Mammary epithelial cell (primary cell): ENCODE measurements around the gene TMEM161B.

ENCODE experiments used
- EZH2 ChIP-seq: IDR thresholded peaks from 2 replicates; pipeline ENCODE4 v1.6.1; 2012; ENCODE audit warnings: low read length, inconsistent platforms, borderline replicate concordance
- TF ChIP-seq, protein P1 (sequence below), 2 donors: IDR thresholded peaks in 1 of 2; conservative IDR thresholded peaks in 1 of 2; 2 replicates each; pipeline ENCODE4 v1.5.1; 2011 to 2012; ENCODE audit warnings: inconsistent platforms in 2 of 2, low read length in 2 of 2, mild to moderate bottlenecking in 2 of 2, control low read depth in 1 of 2, low read depth in 1 of 2; ENCODE audit not compliant: insufficient read depth in 1 of 2; ENCODE audit errors: extremely low read depth in 1 of 2

DNA sequence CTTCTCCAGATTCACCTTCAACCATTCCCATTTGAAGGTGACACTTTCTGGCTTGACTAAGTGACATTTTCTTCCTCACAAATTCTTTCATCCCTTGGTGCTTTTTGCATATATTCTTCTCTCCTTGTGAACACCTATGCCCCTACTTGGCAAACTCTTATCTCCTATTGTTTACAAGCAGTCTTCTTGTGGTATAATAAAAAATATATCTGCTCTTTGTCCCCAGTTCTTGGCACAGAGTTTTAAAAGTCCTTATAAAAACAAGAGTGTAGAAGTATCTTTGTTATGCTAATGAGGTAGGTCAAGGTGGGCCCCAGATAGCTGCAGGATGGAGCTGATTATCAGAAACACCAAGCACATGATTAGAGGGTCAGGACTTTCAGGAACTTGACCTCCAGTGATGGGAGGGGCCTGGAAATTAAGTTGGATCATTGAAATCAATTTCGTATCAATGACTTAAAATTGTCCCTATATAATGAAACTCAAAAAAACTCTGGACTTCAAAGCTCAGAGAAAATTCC lies 38.0 kb downstream of the TMEM161B start:
- TF ChIP-seq, protein P1, sequence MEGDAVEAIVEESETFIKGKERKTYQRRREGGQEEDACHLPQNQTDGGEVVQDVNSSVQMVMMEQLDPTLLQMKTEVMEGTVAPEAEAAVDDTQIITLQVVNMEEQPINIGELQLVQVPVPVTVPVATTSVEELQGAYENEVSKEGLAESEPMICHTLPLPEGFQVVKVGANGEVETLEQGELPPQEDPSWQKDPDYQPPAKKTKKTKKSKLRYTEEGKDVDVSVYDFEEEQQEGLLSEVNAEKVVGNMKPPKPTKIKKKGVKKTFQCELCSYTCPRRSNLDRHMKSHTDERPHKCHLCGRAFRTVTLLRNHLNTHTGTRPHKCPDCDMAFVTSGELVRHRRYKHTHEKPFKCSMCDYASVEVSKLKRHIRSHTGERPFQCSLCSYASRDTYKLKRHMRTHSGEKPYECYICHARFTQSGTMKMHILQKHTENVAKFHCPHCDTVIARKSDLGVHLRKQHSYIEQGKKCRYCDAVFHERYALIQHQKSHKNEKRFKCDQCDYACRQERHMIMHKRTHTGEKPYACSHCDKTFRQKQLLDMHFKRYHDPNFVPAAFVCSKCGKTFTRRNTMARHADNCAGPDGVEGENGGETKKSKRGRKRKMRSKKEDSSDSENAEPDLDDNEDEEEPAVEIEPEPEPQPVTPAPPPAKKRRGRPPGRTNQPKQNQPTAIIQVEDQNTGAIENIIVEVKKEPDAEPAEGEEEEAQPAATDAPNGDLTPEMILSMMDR (conservative IDR thresholded peaks at IDR 0.05 in 1 of 2, IDR thresholded peaks at IDR 0.05 in 1 of 2; ENCODE audit: extremely low read depth in 1 of 2, insufficient read depth in 1 of 2, low read depth in 1 of 2, low read length in 2 of 2), result no peak
- TF ChIP-seq EZH2, result no peak
